Breast epithelium (tissue), 3 donors: Measurements from ENCODE around the gene DHRS7B.

Source experiments
- CTCF ChIP-seq, 3 donors: fragments of 450-650 bp; IDR thresholded peaks; one replicate each; pipeline ENCODE4 v1.5.1; 2016 to 2017; ENCODE audit warnings: antibody characterized with exemption in 3 of 3, mild to moderate bottlenecking in 3 of 3, moderate library complexity in 3 of 3
- POLR2A ChIP-seq: fragments of 450-650 bp; IDR thresholded peaks from one replicate; pipeline ENCODE4 v1.6.1; 2016; ENCODE audit warnings: antibody characterized with exemption, mild to moderate bottlenecking, moderate library complexity
- POLR2AphosphoS5 ChIP-seq, 3 donors: sonication (generic); formaldehyde crosslinking; IDR thresholded peaks; one replicate each; pipeline ENCODE4 v1.6.1; 2017; ENCODE audit warnings: antibody characterized with exemption in 3 of 3

- TF ChIP-seq POLR2A = no peak
- no peak for TF ChIP-seq CTCF (IDR thresholded peaks at IDR 0.05)
- TF ChIP-seq POLR2AphosphoS5 (IDR thresholded peaks at IDR 0.05) = no peak
Observed at GRCh38 chr17:21233581-21234347, 107.0 kb downstream of the DHRS7B start.
